ENCODE measurements around the gene PPP6R1.
"Not testable (repeated sequence)": the region's sequence is repeated elsewhere in the genome, so short reads cannot be mapped to it uniquely, and the experiment has no call there.

The PPP6R1 gene

DNA sequence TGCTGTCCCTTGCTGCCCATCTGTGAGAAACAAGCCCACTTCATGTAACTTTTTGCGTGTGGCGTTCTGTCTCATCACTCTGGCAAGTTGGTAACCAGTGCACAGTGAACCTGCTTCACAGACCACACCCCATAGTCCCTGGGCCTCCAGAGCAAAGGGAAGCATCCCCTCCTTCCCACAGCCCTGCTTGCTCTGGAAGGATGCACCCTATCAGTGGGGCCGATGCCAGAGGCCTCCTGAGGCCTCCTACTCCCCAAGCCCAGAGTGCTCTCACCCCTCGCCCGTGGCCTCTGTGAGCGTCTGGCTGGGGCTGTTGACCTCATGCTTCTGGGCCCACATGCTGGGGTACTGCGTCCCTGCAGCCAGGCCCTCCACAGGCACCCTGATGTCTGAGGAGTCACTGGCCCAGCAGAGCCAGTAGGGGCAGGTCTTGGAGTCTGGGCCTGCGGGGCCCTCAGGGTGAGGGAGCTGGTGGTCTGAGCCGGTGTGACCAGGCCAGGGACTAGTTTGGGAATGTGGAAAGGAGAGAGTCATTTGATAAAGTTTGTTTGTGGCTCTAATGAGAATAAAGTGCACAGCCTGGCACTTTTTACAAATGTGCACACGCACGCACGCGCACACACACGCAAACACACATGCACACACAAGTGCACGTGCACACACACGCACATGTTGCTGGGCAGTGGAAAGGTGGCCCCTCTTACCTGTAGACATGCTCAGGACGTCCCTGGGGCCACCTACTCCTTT, 35.4 kb downstream of the PPP6R1 start:
- no peak for DNase-seq

DNA sequence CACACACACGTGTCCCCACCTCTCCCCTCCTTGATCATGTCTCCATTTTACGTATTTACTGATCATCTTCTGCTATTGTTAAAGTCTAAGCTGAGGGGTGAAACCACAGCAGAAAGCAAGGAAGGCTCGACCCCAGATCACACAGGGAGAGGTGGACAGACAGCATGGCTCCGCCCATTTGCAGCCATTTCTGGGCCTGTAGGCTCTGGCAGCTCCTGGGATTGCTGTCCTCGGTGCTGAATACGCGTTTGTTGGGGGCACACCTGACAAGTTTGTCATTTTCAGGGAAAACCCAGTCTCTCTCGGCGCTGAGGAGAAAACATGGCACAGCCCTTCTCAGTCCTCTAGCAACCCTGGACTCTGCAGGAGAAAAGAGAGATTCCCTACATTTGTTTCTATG, 38.3 kb downstream of the PPP6R1 start:
- no peak for DNase-seq

DNA sequence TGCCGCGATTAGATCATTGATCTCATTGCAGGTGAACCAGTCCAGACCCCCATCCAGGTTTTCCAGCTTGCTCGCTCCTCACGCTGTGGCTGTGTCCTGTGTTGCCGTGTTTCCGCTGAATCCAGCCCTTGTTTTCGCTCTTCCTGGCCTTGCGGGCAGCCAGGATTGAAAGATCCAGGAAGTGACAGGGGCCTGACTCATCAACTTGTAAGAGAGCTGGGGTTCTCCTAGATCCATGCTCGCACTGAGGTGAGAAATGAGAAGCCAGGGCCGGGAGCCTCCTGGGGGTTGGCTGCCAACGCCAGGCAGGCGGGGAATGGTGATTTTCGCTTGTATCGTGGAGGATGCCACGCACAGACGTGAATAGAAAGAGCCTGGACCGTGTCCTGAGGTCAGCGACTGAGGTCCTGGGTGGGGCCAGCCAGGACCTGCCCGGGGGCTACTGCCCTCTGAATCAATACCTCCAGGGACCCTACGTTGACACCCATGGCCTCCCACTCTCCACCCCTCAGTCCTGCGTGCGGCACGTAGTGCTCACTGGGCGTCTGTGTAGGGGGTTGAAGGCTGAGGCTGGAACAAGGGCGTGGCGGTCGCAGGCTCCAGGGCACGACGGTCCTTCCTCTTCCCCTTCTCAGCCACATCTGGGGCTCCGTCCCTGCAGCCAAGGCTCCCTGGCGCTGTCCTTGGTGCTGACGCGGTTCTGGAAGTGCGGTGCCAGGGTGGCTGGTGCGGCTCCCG, 42.2 kb downstream of the PPP6R1 start:
- peak; percentile 98 for DNase-seq

DNA sequence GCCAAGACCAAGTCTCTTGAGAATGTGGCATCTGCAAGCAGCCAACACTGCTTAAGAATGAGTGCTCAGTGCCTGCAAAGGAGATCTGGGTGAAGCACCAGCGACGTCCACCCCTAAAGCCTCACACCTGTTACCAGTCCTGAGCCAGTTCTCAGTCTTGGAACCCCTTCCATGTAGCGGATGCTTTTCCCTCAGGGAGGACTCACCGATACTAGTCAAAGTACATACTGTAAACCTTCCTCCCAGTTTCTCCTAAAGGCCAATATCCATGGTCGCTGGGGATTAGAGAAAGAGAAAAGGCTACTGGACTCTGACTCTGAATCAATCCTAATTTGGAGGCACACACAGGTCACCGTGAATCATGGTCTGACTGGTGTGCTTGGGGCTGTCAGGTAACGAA, 45.3 kb downstream of the PPP6R1 start:
- no peak for DNase-seq

DNA sequence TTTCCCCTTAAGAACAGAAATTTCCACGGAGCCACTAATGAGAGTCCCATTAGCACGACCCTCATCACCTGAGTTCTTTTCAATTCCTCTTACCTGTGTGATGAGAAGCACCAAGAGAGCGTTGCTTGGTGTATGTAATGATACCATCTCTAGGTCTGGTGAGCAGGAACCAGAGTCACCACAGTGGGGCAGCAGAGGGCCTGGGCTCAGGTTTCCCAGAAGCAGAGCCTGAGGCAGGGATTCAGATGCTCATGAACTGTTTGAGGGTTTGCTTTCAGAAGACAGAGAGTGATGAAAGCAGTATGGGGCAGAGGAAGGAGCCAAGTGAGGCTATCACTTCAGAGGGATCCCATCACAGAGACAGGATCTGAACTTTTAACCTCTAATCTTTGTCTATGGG, 46.4 kb downstream of the PPP6R1 start:
- DNase-seq = no peak

DNA sequence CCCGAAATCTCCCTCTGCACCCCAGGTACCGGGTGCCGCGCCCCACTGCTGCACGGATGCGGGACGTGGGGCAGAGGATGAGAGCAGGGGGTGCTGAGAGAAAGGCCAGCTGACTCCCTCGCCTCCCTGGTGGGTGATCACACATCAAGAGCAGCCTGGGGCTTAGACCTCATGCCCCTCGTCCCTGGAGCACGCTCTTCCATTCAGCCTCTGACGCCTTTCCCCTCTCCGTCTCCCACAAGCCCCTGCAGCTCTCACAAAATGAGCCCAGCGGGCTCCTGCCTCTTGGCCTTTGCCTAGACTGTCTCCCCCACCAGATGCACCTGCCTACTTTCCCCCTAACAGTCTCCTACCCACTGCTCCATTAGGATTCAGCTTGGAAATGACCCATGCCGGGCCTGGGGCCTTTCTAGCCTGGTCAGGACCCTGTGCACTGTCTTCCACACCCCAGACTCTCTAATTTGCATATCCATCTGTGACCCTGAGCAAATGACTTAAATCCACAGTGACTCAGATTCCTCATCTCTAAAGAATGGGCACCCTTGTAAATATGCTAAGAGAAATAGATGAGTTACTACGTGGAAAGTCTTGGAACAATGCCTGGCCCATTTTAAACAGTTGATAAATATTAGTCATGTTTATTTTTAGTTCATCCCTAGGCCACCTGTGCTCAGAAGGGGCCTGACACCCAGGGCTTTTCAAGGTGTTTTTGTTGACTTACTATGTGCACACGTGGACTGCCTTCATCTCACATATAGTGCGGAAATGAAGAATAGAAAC, 48.9 kb downstream of the PPP6R1 start:
- DNase-seq = peak; percentile 85

DNA sequence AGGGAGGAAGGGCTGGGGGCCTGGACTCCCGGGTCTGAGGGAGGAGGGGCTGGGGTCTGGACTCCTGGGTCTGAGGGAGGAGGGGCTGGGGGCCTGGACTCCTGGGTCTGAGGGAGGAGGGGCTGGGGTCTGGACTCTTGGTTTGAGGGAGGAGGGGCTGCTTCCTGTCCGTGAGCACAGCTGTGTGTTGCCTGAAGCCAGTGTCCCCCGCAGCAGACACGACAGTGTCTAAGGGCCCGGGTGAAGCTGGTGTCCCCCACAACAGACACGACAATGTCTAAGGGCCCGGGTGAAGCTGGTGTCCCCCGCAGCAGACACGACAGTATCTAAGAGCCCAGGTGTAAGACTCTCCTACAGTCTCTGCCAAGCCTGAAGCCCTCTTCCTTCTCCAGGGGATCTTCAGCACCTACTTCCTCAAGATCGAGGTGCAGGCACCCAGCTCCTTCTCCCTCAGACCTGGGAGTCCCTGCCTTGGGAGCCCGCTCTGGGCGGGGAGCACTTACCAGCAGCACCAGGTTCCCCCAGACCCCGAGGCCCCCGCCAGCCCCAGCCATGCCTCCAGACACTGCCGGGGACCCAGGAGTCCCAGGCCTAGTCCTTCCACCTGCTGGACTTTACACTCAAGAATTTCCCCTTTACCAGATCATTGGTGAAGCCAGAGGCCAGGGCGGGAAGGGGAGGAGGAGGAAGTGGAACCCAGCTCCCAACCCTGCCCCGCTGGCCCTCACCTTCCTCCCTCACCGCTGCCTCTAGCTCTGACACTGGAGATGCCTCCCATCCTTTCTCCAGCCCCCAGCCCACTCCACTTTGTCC, 49.7 kb downstream of the PPP6R1 start, which contains the start of gene PTPRH:
Gene PTPRH, minus strand, starts transcription at position 622 of the 813 bp plus-strand sequence. Its CDS starts 68 bp downstream, at position 554.
- peak; percentile 30 for DNase-seq

DNA sequence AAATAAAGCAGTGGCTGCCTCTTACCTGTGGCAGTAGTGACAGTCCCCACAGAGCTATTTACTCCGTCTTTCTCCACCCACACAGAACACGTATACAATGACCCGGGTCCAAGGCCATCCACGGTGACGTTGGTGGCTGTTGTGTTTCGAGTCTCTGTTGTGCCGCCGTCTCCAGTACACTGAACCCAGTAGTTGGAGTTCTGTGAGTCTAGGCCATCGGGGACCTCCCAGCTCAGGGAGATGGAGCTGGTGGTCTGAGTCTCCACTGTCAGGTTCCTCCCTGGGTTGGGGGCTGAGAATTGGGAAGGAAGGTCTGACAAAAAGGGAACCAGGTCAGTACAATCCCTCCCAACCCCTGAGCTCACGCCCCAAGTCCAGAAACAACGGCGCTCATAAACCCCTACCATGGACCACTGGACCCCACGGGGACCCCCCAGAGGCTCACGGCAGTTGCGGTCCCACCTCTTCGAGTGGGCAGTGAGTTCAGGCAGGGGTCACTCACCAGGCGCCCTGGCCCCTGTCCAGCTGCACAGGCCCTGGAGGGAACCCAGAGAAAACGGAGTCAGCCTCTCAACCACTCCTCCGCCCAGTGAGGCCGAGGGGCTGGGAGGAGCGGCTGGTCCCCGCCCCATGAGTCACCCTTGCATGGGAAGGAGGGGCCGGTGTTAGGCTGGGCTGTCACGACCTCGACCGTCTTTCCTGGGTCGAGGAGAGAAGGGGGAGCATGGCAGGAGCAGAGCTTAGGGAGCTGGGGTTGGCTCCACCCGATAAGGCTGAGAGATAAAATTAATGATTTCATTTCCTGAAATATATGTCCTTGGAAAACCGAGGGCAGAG, 51.9 kb downstream of the PPP6R1 start:
- peak; percentile 76 for DNase-seq

DNA sequence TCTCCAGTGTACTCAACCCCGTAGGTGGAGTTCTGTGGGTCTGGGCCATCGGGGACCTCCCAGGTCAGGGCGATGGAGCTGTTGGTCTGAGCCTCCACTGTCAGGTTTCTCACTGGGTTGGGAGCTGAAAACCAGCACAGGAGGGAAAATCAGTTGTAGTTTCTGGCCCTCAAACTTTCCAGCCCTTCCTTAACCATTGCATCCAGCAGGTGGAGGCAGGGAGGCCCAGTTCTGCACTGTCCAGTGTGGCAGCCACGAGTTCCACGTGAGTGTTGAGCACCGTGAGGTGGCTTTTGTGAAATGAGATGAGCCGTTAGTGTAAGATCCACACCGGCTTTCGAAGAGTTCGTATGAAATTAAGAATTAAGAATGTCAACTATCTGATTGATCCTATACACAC, 56.6 kb downstream of the PPP6R1 start:
- DNase-seq = not testable (repeated sequence)

DNA sequence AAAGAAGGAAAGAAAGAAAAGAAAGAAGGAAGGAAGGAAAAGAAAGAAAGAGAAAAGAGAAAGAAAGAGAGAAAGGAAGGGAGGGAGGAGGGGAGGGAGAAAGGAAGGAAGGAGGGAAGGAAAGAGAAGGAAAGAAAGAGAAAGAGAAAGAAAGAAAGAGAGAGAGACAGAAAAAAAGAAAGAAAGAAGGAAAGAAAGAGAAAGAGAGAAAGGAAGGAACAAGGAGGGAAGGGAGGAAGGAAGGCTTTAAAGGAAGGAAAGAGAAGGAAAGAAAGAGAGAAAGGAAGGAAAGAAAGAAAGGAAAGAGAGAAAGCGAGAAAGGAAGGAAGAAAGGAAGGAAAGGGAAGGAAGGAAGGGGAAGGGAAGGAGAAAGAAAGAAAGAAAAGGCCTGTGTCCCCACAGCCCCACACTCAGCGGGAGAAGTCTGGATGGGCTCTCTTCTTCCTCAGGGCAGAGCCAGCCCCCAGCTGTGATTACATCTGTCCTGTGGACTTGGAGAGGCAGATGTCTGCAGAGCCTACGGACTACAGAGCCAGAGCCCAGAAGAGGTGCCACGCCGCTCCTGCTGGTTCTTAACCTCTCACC, 59.1 kb downstream of the PPP6R1 start:
- no peak for DNase-seq

DNA sequence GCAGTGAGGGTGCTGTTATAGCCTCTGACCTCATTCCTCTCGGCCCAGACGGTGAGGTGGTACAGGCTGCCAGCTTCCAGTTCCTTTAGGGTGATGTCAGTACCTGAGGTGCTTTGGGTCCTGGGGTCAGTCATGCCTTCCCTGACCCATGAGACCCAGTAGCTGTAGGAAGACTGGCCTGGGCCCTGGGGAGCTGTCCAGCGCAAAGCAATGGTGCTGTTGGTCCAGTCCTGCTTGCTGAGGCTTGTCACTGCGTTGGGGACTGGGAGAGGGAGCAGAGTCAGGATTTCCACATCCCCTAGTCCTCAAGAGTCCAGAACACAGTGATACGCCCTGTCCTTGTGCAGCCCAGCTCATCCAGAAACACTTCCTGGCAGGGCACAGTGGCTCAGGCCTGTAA, 60.2 kb downstream of the PPP6R1 start:
- no peak for DNase-seq

DNA sequence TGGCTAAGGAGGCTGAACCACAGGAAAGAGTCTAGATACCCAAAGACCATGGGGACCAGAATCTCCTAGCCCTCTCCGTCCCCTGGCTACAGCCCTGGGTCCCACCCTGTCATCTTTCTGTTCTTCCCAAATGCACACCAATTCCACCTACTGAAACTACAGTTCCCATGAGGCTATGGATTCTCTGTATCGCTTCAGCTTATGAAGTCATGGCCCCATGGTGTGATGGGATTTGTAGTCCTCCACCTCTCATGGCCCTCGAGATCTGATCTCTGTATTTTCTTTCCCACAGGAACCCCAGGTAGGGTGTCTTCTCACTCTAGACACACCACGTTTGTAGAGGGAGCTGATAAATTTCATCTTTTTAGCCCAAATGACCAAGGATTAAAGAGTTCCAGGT, 61.3 kb downstream of the PPP6R1 start:
- no peak for DNase-seq

DNA sequence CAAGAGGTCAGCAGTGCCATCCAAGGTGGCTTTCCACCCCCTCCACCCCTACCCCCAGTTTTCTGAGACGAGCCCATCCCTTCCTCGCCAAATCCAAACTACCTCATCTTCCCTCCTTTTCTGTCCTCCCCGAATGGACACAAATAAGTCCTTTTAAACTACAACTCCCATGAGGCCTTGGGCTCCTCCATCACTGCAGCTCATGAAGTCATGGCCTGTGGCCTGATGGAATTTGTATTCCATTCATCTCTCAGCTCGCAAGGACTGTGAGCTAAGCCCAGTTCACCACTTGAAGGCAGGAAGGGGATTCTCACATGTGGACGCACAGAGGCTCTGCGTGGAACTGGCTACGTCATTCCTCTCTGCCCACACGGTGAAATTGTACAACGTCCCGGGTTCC, 62.0 kb downstream of the PPP6R1 start:
- no peak for DNase-seq

DNA sequence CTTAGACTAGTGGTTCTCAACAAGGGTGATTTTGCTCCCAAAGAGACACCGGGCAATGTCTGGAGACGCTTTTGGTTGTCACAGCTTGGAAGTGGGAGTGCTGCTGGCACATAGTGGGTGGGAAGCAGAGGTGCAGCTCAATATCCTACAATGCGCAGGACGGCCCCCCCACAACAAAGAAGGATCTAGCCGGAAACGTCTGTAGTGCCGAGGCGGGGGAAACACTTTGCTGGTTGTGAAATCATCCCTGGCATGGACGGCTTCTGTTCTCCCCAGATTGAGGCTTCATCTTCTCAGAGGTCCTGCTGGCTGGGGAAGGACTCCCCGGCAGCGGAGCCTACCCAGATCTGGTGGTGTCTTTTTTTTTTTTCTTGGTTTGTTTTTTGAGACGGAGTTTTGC, 65.3 kb downstream of the PPP6R1 start:
- no peak for DNase-seq

DNA sequence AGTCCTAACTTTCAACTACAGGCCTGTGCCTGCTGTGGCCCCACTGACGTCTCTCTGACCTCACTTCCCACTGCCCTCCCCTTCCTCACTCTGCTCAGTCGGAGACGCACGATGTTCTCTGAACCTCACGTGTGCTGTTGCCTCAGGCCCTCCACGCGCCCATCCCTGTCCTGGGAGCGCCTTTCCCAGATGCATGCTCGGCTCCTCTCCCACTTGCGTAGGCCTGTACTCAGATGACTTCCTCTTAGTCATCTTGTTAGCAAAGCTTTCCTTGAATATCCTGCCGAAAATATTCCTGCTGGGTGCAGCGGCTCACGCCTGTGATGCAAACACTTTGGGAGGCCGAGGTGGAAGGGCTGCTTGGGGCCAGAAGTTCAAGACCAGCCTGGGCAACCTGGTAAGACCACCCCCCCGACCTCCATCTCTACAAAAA, 69.4 kb downstream of the PPP6R1 start:
- DNase-seq = no peak

DNA sequence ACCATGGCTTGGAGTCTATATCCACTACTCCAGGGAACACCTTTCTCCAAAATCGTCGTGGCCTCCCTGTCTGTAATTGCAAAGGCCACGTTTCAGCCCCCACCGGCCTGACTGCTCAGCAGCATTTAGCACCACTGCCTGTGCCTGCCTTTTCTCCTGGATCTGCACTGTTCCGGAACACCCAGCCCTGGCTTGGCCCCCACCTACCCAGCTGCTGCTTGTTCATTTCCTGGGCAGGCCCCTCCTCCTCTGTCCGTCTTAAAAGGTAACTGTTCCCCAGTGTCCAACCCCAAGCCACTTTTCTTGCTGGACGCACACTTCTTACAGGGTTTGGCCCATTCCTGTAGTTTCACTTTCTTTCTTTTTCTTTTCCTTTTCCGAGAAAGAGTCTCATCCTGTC, 70.2 kb downstream of the PPP6R1 start:
- no peak for DNase-seq

DNA sequence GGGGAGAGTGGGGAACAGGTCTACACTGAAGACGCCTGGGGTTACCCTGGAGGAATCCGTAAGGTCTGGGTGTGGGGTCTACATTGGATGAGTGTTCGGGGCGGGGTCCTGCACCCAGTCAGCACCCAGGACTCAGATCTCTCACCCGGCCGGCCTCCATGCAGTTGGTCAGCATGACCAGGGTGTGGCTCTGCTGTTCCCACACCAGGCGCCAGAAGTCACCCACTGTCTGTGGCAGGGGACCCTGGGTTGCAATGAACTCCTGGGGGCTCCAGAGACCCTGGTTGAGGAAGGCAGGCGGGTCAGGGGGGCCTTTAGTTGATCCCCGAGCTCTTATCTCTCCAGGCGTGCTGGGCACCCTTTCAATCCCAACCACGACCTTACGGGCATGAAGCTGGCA, 72.7 kb downstream of the PPP6R1 start:
- no peak for DNase-seq

DNA sequence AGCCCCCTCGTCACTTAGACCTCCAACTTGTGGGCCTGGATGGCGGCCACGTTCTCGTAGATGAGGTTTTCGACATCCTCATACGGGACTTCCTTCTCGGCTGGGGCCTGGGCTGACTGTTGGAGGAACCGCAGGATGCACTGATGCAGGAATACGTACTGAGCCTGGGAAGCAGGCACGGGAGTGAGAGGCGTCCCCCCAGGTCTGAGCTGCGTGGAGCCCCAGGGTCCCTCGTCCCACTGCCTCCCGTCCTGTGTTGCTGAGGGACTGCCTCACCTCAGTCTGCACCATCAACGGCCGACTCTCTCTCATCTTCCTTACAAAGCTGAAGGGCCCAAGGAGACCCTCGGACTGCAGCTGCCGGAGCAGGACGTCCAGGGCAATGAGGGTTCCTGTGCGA, 77.1 kb downstream of the PPP6R1 start:
- DNase-seq = no peak
